GM23338 (cell line): Measurements from ENCODE around the gene INS. TPM values are rescaled to one million over a fixed set of nuclear protein-coding genes. Genes with fewer than 3 reads are reported as not detected.

Experiments used
- ATAC-seq: fragments of 200-7000 bp; cut with Tn5 transposase; 3 replicates; pipeline ENCODE4 v1.9.1; 2020
- DNase-seq: peaks from one replicate; pipeline ENCODE4 v3.0.0-alpha.2; 2015; ENCODE audit warnings: low spot score
- H2AFZ ChIP-seq: fragments of 200-600 bp; sonication (generic); 2 replicates; pipeline ENCODE4 v1.8.0; 2016; ENCODE audit warnings: antibody characterized with exemption, mild to moderate bottlenecking, moderate library complexity
- H3F3A ChIP-seq: fragments of 200-600 bp; sonication (generic); replicated peaks from 2 replicates; pipeline ENCODE4 v1.8.0; 2017; ENCODE audit warnings: antibody characterized with exemption, mixed run types, low read depth
- H3K27ac ChIP-seq: fragments of 200-600 bp; sonication (generic); 2 replicates; pipeline ENCODE4 v1.6.1; 2016; ENCODE audit warnings: low read depth
- H3K27me3 ChIP-seq: fragments of 200-600 bp; sonication (generic); 2 replicates; pipeline ENCODE4 v1.8.0; 2016; ENCODE audit warnings: mild to moderate bottlenecking, mixed run types, moderate library complexity; ENCODE audit not compliant: insufficient read depth
- H3K36me3 ChIP-seq: fragments of 200-600 bp; sonication (generic); 2 replicates; pipeline ENCODE4 v1.8.0; 2016; ENCODE audit warnings: mild to moderate bottlenecking; ENCODE audit not compliant: insufficient read depth
- H3K4me1 ChIP-seq: fragments of 200-600 bp; sonication (generic); 2 replicates; pipeline ENCODE4 v1.8.0; 2016; ENCODE audit warnings: mild to moderate bottlenecking, moderate library complexity; ENCODE audit not compliant: insufficient read depth
- H3K4me2 ChIP-seq: fragments of 200-600 bp; sonication (generic); 2 replicates; pipeline ENCODE4 v1.7.1; 2017; ENCODE audit warnings: mixed run types
- H3K4me3 ChIP-seq: fragments of 200-600 bp; sonication (generic); 2 replicates; pipeline ENCODE4 v1.6.1; 2016; ENCODE audit warnings: mixed run types
- H3K79me2 ChIP-seq: fragments of 200-600 bp; sonication (generic); replicated peaks from 2 replicates; pipeline ENCODE4 v1.8.0; 2017; ENCODE audit warnings: mild to moderate bottlenecking; ENCODE audit not compliant: insufficient read depth
- H3K9me2 ChIP-seq: fragments of 200-600 bp; sonication (generic); 2 replicates; pipeline ENCODE4 v1.8.0; 2017; ENCODE audit not compliant: insufficient read depth
- H4K20me1 ChIP-seq: fragments of 200-600 bp; sonication (generic); replicated peaks from 2 replicates; pipeline ENCODE4 v1.8.0; 2017; ENCODE audit warnings: mild to moderate bottlenecking; ENCODE audit not compliant: insufficient read depth
- H3K27ac Mint-ChIP-seq: 2 replicates; pipeline ENCODE4 v1.8.0; 2020; ENCODE audit warnings: inconsistent platforms, mild to moderate bottlenecking, moderate library complexity, mixed read lengths
- H3K27me3 Mint-ChIP-seq: 3 replicates; pipeline ENCODE4 v1.8.0; 2022; ENCODE audit warnings: low read depth, mild to moderate bottlenecking, moderate library complexity, mixed read lengths, inconsistent platforms; ENCODE audit not compliant: insufficient read depth, poor library complexity
- H3K36me3 Mint-ChIP-seq: 3 replicates; pipeline ENCODE4 v1.8.0; 2021; ENCODE audit warnings: low read depth, mild to moderate bottlenecking, inconsistent platforms, moderate library complexity, mixed read lengths
- H3K4me1 Mint-ChIP-seq: 3 replicates; pipeline ENCODE4 v1.8.0; 2020; ENCODE audit warnings: mild to moderate bottlenecking, inconsistent platforms, mixed read lengths
- H3K4me3 Mint-ChIP-seq: 3 replicates; pipeline ENCODE4 v1.8.0; 2021; ENCODE audit warnings: moderate library complexity, mild to moderate bottlenecking, inconsistent platforms, mixed read lengths
- H3K9me3 Mint-ChIP-seq: 3 replicates; pipeline ENCODE4 v1.8.0; 2020; ENCODE audit warnings: moderate library complexity, mild to moderate bottlenecking, inconsistent platforms, mixed read lengths
- CREB1 ChIP-seq: fragments of 250-450 bp; sonication (Bioruptor Pico); IDR thresholded peaks from 2 replicates; pipeline ENCODE4 v1.5.0; 2020; ENCODE audit warnings: low read depth, mild to moderate bottlenecking, moderate library complexity
- EZH2 ChIP-seq: fragments of 200-600 bp; sonication (generic); IDR thresholded peaks from one replicate; pipeline ENCODE4 v1.8.0; 2017; ENCODE audit warnings: antibody characterized with exemption, mild to moderate bottlenecking, low read depth; ENCODE audit not compliant: unreplicated experiment
- NANOG ChIP-seq: IDR thresholded peaks from 2 replicates; pipeline ENCODE4 v1.6.1; 2016; ENCODE audit warnings: antibody characterized with exemption, borderline replicate concordance
- STAT1 ChIP-seq: IDR thresholded peaks from one replicate; pipeline ENCODE4 v1.6.1; 2016; ENCODE audit warnings: antibody characterized with exemption; ENCODE audit not compliant: unreplicated experiment
- ZNF331 ChIP-seq: fragments of 250-450 bp; sonication (Bioruptor Pico); IDR thresholded peaks from 2 replicates; pipeline ENCODE4 v1.5.0; 2020; ENCODE audit warnings: low read depth, mild to moderate bottlenecking, moderate library complexity
- polyA plus RNA-seq: library from polyadenylated mRNA; unstranded; fragments of >200 nt; fragmentation: Nextera tagmentation; extraction: Ambion mirVana; gene quantifications from 2 replicates; pipeline ENCODE4 v1.2.1, GENCODE V29; 2016
- total RNA-seq: library from RNA; depleted of rRNA; stranded (reverse); fragments of >200 nt; shearing (Covaris generic); gene quantifications from 2 replicates; pipeline ENCODE4 v1.2.3, GENCODE V29; 2014
- TF ChIP-seq, protein P1 (sequence below), 2 experiments: fragments of 200-600 bp in 1 of 2; sonication (generic) in 1 of 2; conservative IDR thresholded peaks; 2 replicates each; pipeline versions ENCODE4 v1.5.1 to v1.6.1; 2016 to 2017; ENCODE audit warnings: antibody characterized with exemption in 2 of 2, low read depth in 2 of 2, mild to moderate bottlenecking in 2 of 2, moderate library complexity in 1 of 2

The INS gene
- total and polyA plus RNA-seq, 2 experiments from 2014 or later, result not detected

DNA sequence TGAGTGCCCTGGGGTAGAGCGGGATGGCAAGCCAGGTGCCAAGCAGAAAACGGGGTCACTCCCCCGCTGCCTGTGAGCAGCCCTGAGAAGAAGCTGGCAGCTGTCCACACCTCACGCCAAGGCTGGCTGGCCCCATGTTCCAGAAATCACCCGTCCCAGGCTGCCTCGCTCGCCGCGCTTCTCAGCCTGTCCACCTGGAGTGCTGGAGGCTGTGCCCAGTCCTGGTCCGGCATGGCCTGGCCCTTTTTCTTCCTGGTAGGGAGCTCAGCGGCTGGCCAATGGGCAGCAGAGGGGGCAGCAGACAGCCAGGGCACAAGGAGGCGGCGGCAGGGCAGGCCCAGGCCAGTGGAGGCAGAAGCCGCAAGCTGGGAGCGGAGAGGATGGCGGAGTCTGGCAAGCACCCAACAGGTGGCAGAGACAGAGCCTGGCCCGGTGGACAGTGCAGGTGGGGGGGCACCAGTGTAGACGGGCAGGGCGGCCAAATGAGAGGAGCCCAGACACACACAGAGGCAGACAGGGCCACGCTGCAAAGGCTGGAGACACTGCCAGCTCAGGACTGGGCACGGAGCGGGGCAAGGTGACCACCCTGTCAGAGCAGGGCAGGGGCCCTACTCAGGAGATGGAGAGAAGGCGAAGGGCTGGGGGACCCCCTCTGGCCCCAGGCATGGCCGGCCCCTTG, 47.8 kb upstream of the INS start:
- Mint-ChIP-seq H3K36me3 (no peaks in the 10 kb centered on the region), H3K27me3 (peaks cover 16% of the 10 kb centered on the region), H3K4me3 (no peak overlapping the region), H3K27ac (no peak overlapping the region), H3K9me3 (peaks cover 3% of the 10 kb centered on the region; the same call in 1 of the 3 replicates), H3K4me1 (peaks cover 13% of the 10 kb centered on the region)
- H3K4me2 ChIP-seq, result no peak overlapping the region
- no peaks in the 10 kb centered on the region for H3K27me3 ChIP-seq
- no peak overlapping the region for H3K27ac ChIP-seq
- no peak overlapping the region for H3K4me3 ChIP-seq
- no peaks in the 10 kb centered on the region for H3F3A ChIP-seq
- peak; percentile 64 for ATAC-seq
- H2AFZ ChIP-seq, result no peak overlapping the region
- no peaks in the 10 kb centered on the region for H3K36me3 ChIP-seq
- H3K9me2 ChIP-seq, result no peaks in the 10 kb centered on the region
- DNase-seq, result peak; percentile 39
- no peaks in the 10 kb centered on the region for H3K79me2 ChIP-seq
- H4K20me1 ChIP-seq, result no peaks in the 10 kb centered on the region
- TF ChIP-seq, protein P1, sequence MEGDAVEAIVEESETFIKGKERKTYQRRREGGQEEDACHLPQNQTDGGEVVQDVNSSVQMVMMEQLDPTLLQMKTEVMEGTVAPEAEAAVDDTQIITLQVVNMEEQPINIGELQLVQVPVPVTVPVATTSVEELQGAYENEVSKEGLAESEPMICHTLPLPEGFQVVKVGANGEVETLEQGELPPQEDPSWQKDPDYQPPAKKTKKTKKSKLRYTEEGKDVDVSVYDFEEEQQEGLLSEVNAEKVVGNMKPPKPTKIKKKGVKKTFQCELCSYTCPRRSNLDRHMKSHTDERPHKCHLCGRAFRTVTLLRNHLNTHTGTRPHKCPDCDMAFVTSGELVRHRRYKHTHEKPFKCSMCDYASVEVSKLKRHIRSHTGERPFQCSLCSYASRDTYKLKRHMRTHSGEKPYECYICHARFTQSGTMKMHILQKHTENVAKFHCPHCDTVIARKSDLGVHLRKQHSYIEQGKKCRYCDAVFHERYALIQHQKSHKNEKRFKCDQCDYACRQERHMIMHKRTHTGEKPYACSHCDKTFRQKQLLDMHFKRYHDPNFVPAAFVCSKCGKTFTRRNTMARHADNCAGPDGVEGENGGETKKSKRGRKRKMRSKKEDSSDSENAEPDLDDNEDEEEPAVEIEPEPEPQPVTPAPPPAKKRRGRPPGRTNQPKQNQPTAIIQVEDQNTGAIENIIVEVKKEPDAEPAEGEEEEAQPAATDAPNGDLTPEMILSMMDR (conservative IDR thresholded peaks at IDR 0.05; ENCODE audit: low read depth in 2 of 2), result peak; percentile 18 to 25; a peak in 2 of 4 replicates
- no peak for TF ChIP-seq NANOG
- peaks cover 9% of the 10 kb centered on the region; the same call in 1 of the 2 replicates for H3K4me1 ChIP-seq

- no peak for DNase-seq
- H3K4me1 Mint-ChIP-seq, result peaks cover 7% of the 10 kb centered on the region; the same call in 2 of the 3 replicates
- H3K4me3 Mint-ChIP-seq, result no peak overlapping the region
Measured at GRCh38 chr11:2207773-2208621, 47.0 kb upstream of the INS start.

DNA sequence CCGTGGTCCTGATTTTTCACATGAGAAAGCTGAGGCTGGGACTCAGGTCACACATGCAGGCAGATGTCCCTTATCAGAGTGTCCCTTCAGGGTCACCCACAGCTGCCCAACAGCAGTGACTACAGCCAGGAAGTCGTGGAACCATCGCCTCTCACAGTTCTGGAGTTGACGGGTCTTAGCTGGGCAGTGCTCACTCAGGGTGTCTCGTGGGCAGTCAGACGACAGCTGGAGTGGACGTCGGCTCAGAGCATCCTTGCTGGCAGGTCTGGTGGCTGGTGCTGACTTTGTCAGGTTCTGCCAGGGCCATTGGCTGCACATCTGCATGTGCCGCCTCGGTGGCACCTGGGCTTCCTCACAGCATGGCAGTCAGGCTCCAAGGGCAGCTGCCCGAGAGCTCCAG, 46.2 kb upstream of the INS start:
- no peak overlapping the region for H3K4me3 Mint-ChIP-seq
- Histone ChIP-seq H4K20me1 (no peaks in the 10 kb centered on the region), H2AFZ (no peak overlapping the region), H3K4me2 (no peak overlapping the region), H3K27me3 (no peaks in the 10 kb centered on the region), H3K27ac (no peak overlapping the region), H3K4me3 (no peak overlapping the region), H3F3A (no peaks in the 10 kb centered on the region), H3K9me2 (no peaks in the 10 kb centered on the region), H3K79me2 (no peaks in the 10 kb centered on the region), H3K36me3 (no peaks in the 10 kb centered on the region), H3K4me1 (no peaks in the 10 kb centered on the region)
- H3K27me3 Mint-ChIP-seq, result peaks cover 14% of the 10 kb centered on the region
- DNase-seq (no peak), ATAC-seq (no peak)
- peaks cover 3% of the 10 kb centered on the region; the same call in 1 of the 3 replicates for H3K9me3 Mint-ChIP-seq
- peaks cover 1% of the 10 kb centered on the region; the same call in 2 of the 3 replicates for H3K4me1 Mint-ChIP-seq
- no peaks in the 10 kb centered on the region for H3K36me3 Mint-ChIP-seq
- H3K27ac Mint-ChIP-seq, result no peak overlapping the region
- TF ChIP-seq CREB1 (CRISPR knock-in tag), result no peak
- no peak for TF ChIP-seq ZNF331 (CRISPR knock-in tag)
- no peak for TF ChIP-seq EZH2
- no peak for TF ChIP-seq NANOG

More at GRCh38 chr11:2207773-2208621, 47.0 kb upstream of the INS start:
- no peak overlapping the region for H3K27ac Mint-ChIP-seq
- Histone ChIP-seq H3K4me1 (peaks cover 2% of the 10 kb centered on the region; the same call in 1 of the 2 replicates), H3K36me3 (no peaks in the 10 kb centered on the region), H3K9me2 (no peaks in the 10 kb centered on the region), H2AFZ (no peak overlapping the region), H3K27ac (no peak overlapping the region), H3K27me3 (no peaks in the 10 kb centered on the region), H3K4me3 (no peak overlapping the region), H3F3A (no peaks in the 10 kb centered on the region), H3K4me2 (no peak overlapping the region), H3K79me2 (no peaks in the 10 kb centered on the region), H4K20me1 (no peaks in the 10 kb centered on the region)
- no peaks in the 10 kb centered on the region for H3K36me3 Mint-ChIP-seq
- no peak for TF ChIP-seq STAT1
- ATAC-seq, result no peak
- peaks cover 17% of the 10 kb centered on the region for H3K27me3 Mint-ChIP-seq
- peaks cover 3% of the 10 kb centered on the region; the same call in 1 of the 3 replicates for H3K9me3 Mint-ChIP-seq
